CD4-positive, alpha-beta T cell treated with Interleukin-6 for 4 hours (primary cell): ENCODE data around the gene GPR6.

ENCODE experiments used
- DNase-seq: peaks from one replicate; pipeline ENCODE4 v3.0.0-alpha.2; 2020; ENCODE audit warnings: mixed read lengths

GPR6 gene

DNA sequence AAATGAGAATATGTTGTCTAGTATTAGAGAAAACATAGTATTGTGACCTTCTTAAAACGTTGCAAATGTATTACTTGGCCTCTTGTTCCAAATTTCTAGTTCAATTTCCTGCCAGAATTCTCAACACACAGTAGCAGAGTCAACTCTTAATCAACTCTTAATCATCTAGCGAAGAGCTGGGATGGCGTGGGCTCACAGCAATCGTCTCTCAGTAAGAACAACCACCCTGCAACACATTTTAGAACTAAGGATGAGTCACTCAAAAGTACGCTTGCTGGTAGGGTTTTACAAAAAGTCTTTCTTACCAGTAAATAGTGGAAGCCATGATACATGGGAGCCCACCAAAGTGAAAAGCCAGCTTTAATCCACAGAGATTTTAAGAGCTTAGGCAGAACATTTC is 24.6 kb downstream of the GPR6 start:
- no peak for DNase-seq

DNA sequence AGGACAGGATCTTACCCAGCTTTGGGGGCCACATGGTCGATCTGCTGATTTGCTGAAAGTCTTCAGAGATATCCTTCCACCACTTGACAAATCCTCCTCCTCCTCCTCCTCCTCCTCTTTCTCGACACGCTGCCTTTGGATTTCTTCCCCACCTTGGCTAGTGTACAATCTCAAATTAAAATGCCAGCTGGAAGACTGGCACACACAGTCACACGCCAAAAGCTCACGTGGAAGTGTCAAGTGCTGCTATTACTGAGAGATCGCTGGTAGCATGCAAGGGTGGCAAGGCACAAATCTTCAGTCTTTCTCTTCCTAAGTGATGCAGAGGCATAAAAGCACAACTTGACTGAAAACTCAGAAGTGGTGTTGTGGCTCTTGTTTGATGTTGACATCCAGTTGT is 35.3 kb downstream of the GPR6 start:
- DNase-seq, result no peak

DNA sequence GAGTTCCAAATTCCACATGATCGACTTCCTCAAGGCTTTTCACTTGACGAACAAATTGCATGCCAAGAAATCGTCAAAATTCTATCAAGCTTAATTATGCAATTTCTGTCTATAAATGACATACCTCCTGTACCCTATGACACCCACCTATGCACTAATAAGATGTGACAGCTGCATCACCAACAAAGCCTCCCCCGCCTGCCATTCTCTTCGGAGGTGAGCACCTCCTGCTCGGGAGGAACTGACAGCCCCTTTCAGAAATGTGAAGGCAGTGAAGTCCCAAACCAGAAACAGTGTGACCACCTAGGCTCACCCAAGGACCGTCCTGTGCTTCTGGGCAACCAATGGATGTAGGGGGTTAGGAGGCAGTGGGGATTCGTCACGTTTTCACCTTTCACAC is 37.1 kb downstream of the GPR6 start:
- no peak for DNase-seq

DNA sequence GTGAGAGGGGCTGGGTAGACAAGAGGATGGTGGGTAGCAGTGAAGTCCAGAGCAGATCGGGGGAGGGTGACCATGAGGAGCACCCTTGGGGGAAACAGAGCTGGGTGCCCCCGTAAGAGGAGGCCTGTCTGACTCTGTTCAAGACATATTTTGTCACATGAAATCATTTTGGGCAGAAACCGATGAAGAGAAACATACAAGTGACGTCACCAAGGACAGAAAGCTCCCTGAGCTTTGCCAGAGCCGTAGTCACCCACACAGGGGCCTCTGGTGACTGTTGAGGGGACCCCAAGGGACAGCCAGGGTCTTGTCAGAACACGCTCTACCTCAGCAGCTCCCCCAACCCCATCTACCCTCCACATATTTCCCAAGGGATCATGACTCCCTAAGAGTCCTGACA is 39.2 kb downstream of the GPR6 start:
- no peak for DNase-seq

DNA sequence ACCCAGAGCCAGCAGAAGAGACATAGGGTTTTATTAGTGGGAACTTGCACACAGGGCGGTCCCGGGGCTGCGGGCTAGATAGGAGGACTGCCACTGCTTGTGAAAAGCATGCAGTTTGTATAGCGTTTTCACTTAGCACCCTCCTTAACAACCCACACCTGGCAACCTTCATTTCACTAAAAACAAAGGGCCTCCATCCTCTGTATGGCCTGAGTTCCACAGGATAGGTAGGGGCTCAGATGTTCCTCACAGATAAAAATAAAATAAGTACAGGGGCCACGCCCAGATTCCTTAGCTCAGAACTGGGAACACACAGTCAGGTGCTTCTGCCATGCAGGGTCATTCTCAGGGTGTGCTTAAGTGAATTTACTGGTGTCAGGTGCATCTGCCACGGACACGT is 39.8 kb downstream of the GPR6 start:
- no peak for DNase-seq

DNA sequence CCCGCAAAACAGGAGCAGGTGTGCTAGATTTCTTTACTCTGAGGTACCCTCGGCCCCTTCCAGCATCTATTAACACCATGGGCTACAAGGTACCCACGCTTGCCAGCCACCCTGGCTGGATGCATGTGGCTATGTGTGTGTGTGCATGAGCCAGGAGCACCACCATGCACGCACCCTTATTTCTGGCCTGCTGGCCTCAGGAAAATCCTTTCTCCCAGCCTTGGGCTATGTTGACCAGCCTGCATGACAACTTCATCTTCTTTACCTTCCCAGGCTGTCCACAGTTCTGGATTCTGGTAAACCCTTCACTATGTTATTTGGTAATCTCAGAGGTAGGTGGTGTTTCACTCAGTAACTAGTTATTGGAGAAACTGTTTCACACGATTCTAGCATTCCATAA is 40.4 kb downstream of the GPR6 start:
- no peak for DNase-seq

DNA sequence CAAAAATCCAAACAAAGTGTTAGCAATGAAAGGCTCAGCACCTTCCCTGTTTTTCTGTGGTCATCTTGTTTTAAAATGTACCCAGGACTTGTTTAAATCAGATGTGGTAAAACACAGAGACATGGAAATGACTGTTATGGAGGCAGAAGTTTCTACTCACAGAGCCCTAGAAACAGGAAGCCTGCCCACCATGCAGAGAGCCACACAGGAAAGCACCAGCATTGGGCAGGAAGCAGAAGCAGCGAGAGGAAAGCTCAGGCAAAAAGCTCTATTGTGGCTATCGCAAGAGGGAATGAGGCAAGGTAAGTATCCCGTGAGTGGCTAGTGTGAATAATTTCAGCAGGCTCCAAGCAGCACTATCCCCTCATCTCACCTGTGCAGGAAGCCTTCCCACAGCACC is 42.8 kb downstream of the GPR6 start:
- DNase-seq, result peak; percentile 25

DNA sequence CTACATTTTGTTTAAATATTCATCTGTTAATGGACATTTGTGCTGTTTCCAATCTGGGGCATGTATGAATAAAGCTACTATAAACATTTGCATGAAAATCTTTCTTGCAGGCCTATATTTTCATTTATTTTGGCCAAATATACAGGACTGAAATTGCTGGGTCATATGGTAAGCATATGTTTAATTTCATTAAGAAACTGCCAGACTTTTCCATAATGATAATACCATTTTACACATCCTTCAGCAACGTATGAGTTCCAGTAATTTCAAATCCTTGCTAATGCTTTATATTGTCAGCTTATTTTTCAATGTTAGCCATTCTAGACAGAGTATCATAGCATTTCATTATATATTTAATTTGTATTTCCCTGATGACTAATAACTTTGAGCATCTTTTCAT is 51.0 kb downstream of the GPR6 start:
- DNase-seq, result no peak
